ENCODE results near the gene CLEC6A. TPM values are rescaled to one million over a fixed set of nuclear protein-coding genes. Genes with fewer than 3 reads are reported as not detected.

CLEC6A gene
- total RNA-seq, 2 donors from 2014 or later, result not detected

DNA sequence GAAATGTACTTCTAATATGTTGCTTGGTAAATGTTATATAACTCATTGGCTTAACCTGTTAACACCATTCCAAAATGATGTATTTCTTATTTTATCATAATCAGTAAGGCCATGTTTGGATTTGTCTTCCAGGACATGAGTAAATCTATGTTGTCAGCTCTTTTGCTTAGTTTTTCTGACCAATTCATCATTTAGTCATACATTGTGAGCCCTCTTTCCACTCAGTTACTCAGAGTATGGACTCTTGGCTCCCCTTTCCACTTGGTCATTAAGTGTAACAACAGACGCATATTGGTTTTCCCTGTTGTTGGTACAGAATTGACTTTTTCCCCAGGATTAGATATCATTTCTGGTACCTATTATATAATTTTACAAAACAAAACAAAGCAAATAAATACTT lies 48.6 kb downstream of the CLEC6A start:
- WGBS, 2 donors, result 70 to 72% methylated on average over 1 of the region's 1 CpG
- DNase-seq, result no peak
- H3K27me3 ChIP-seq, result no peaks in the 10 kb centered on the region
- H3K4me1 ChIP-seq, result no peaks in the 10 kb centered on the region
- intact Hi-C loops (cut with DNase I), result no loop called here
- H3K27ac ChIP-seq, result no peak overlapping the region
- H3K36me3 ChIP-seq (replicated peaks in 1 of 2; ENCODE audit: insufficient read depth in 1 of 2, low read depth in 2 of 2), result no peaks in the 10 kb centered on the region
- H3K9me3 ChIP-seq, result no peaks in the 10 kb centered on the region
- H3K4me3 ChIP-seq, result no peak overlapping the region
- ATAC-seq, result no peak
- TF ChIP-seq, protein P1, sequence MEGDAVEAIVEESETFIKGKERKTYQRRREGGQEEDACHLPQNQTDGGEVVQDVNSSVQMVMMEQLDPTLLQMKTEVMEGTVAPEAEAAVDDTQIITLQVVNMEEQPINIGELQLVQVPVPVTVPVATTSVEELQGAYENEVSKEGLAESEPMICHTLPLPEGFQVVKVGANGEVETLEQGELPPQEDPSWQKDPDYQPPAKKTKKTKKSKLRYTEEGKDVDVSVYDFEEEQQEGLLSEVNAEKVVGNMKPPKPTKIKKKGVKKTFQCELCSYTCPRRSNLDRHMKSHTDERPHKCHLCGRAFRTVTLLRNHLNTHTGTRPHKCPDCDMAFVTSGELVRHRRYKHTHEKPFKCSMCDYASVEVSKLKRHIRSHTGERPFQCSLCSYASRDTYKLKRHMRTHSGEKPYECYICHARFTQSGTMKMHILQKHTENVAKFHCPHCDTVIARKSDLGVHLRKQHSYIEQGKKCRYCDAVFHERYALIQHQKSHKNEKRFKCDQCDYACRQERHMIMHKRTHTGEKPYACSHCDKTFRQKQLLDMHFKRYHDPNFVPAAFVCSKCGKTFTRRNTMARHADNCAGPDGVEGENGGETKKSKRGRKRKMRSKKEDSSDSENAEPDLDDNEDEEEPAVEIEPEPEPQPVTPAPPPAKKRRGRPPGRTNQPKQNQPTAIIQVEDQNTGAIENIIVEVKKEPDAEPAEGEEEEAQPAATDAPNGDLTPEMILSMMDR (IDR thresholded peaks at IDR 0.05), result no peak
- no peak for TF ChIP-seq POLR2A (IDR thresholded peaks at IDR 0.05)

DNA sequence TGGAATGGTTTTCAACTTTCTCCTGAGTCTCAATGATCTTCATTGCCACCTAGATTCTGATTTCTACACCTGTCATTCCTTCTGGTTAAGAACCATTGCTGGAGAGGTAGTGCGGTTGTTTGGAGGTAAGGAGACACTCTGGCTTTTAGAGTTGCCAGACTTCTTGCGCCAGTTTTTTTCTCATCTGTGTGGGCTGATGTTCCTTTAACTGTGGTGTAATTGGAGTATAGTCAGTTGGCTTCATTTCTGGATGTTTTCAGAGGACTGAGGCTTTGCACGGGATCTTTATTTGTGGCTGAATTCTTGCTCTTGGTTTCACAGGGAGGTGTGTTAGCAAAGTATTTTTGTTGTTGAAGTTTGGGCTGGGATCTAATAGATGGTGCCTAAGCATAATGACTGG lies 51.8 kb downstream of the CLEC6A start:
- intact Hi-C loops (cut with DNase I), result no loop called here
- ATAC-seq (no peak), DNase-seq (no peak)
- Histone ChIP-seq H3K4me3 (no peak overlapping the region), H3K9me3 (no peaks in the 10 kb centered on the region), H3K27me3 (no peaks in the 10 kb centered on the region), H3K27ac (no peak overlapping the region), H3K4me1 (no peaks in the 10 kb centered on the region), H3K36me3 (replicated peaks in 1 of 2; ENCODE audit: insufficient read depth in 1 of 2, low read depth in 2 of 2) (no peaks in the 10 kb centered on the region)
- TF ChIP-seq, protein P1 (IDR thresholded peaks at IDR 0.05), result no peak
- WGBS, 2 donors, result 82 to 86% methylated on average over 3 of the region's 3 CpGs

DNA sequence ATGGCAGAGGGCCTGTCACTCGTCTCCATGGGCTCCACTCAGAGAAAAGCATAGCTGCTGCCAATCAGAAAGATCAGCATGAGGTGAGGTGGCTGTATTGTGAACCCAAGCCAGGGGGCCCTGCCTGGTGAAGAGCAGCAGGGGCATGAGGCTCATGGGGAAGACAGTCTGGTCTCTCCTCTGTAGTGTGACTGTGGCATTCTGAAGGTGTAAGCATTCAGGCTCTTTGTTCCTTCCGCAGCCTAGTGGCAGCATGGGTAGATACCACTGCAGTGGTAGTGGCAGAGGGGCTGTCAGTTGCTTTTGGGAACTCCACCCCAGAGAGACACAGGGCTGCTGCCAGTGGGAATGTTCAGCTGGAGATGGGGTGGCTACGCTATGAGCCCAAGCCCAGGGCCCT lies 52.5 kb downstream of the CLEC6A start:
- Histone ChIP-seq H3K4me1 (no peaks in the 10 kb centered on the region), H3K9me3 (no peaks in the 10 kb centered on the region), H3K36me3 (replicated peaks in 1 of 2; ENCODE audit: insufficient read depth in 1 of 2, low read depth in 2 of 2) (no peaks in the 10 kb centered on the region), H3K27ac (no peak overlapping the region), H3K4me3 (no peak overlapping the region), H3K27me3 (no peaks in the 10 kb centered on the region)
- TF ChIP-seq, protein P1 (IDR thresholded peaks at IDR 0.05), result no peak
- no peak for TF ChIP-seq POLR2A (IDR thresholded peaks at IDR 0.05)
- no peak for ATAC-seq
- no peak for DNase-seq
- 33 to 72% methylated on average over 1 to 3 of the region's 3 CpGs for WGBS, 2 donors
- intact Hi-C loops (cut with DNase I), result no loop called here

DNA sequence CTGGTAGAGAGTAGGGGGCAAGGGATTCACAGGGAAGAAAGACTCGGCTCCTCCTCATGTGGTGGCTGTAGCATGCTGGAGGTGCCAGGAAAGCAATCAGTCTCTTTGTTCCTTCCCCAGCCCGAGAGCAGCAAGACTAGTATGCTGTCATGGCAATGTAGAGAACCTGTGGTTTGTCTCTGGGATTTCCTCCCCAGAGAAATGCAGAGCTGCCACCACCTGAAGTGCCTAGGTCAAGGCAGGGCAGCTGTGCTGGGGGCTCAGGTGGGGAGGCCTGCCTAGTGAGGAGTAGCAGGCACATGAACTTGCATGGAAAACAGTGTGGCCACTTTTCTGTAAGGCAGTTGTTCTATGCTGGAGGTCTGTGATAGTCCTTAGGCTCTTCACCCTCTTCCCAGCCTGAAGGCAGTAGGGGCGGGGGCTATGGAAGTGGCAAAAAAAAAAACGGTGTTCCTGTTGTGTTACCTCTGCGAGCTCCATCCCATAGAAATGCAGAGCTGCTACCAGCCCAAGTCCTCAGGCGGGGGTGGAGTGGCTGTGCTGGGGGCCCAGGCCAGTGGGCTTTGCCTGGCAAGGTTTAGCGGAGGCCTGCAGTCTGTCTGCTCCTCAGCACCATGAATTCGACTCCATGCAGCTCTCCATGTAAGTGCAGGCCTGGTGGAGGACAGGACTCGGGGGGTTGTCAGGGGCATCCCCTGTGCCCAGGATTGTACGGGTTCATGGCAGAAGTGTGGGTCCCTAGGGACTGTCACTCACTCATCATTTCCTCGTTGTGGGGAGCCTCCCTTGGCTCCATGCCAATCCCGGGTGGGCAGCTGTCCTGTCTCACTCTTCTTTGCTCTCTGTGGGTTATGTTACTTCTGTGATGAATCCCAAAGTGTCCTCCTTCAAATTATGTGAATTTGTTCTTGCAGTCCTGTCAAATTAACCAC lies 53.4 kb downstream of the CLEC6A start:
- intact Hi-C loops (cut with DNase I), result no loop called here
- H3K4me3 ChIP-seq, result no peak overlapping the region
- H3K27me3 ChIP-seq, result no peaks in the 10 kb centered on the region
- H3K36me3 ChIP-seq (replicated peaks in 1 of 2; ENCODE audit: insufficient read depth in 1 of 2, low read depth in 2 of 2), result no peaks in the 10 kb centered on the region
- ATAC-seq (no peak), DNase-seq (no peak)
- H3K27ac ChIP-seq, result no peak overlapping the region
- H3K9me3 ChIP-seq, result no peaks in the 10 kb centered on the region
- no peaks in the 10 kb centered on the region for H3K4me1 ChIP-seq
- WGBS, 2 donors, result 68 to 71% methylated on average over 8 to 12 of the region's 12 CpGs
- TF ChIP-seq POLR2A (IDR thresholded peaks at IDR 0.05), result no peak
- TF ChIP-seq, protein P1 (IDR thresholded peaks at IDR 0.05), result no peak

DNA sequence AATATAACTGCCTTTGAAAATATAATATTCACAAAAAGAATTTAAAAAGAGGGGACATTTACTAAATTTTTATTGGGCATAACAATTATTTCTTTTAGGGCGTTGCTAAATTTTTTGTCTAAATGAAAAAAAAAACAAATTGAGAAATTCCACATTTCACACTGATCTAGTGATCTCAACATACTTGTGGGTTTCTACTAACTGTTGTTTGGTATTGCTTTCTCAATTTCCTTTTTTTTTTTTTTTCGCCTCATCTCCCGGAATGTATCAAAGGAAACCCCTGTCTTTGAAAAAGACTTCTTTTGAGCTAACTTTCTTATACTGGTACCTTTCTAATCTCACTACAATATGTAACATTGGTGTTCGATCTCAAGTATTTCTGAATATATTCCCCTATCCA lies 57.5 kb downstream of the CLEC6A start, which contains the start of gene CLEC4D:
TSS of gene CLEC4D (plus strand) at position 248 of the 400 bp plus-strand sequence. CDS start 230 bp downstream, outside the sequence.
- intact Hi-C loops (cut with DNase I), result no loop called here
- H3K4me3 ChIP-seq, result no peak within 1 kb of the TSS
- 64 to 89% methylated on average over 4 of the region's 4 CpGs for WGBS, 2 donors

More for the DNA sequence above, 57.5 kb downstream of the CLEC6A start, which contains the start of gene CLEC4D:
- no peak for TF ChIP-seq POLR2A (IDR thresholded peaks at IDR 0.05)
- TF ChIP-seq, protein P1 (IDR thresholded peaks at IDR 0.05), result no peak
- Histone ChIP-seq H3K27ac (no peak within 1 kb of the TSS), H3K9me3 (no peaks in the 10 kb centered on the region), H3K36me3 (replicated peaks in 1 of 2; ENCODE audit: insufficient read depth in 1 of 2, low read depth in 2 of 2) (no peaks in the 10 kb centered on the region), H3K4me1 (no peaks in the 10 kb centered on the region), H3K27me3 (no peaks in the 10 kb centered on the region)
- ATAC-seq (no peak), DNase-seq (no peak)
